Right renal cortex interstitium (tissue), 3 donors: Measurements from ENCODE around the gene SYP. TPM values are rescaled to one million over a fixed set of nuclear protein-coding genes. Genes with fewer than 3 reads are reported as not detected.
A peak's percentile ranks its signal among the peaks of the same experiment; 100 is the strongest.
"Not testable (repeated sequence)": the region's sequence is repeated elsewhere in the genome, so short reads cannot be mapped to it uniquely, and the experiment has no call there.

ENCODE experiments used
- DNase-seq, 3 donors: peaks; one replicate each; pipeline ENCODE4 v3.0.0-alpha.2; 2013; ENCODE audit warnings: low read depth in 3 of 3, low spot score in 2 of 3
- polyA plus RNA-seq, 3 donors: library from polyadenylated mRNA; unstranded; fragments of 120-200 nt; gene quantifications; one replicate each; pipeline ENCODE4 v1.2.1, GENCODE V29; 2013; ENCODE audit not compliant: insufficient read length in 3 of 3

SYP gene
- polyA plus RNA-seq, 3 donors: 1.7 to 2.6 (median 2.5) TPM

GRCh38 chrX:49173544-49173943 lies 26.4 kb downstream of the SYP start:
- not testable (repeated sequence) for DNase-seq

- no peak for DNase-seq
Observed at GRCh38 chrX:49172280-49172780, 27.7 kb downstream of the SYP start.

- DNase-seq: no peak
Observed at GRCh38 chrX:49171752-49172279, 28.2 kb downstream of the SYP start, which contains the start of gene PLP2. Gene PLP2, plus strand, starts transcription at chrX:49171898. Its CDS starts 103 bp downstream, at chrX:49172001.

GRCh38 chrX:49167740-49168108 lies 32.3 kb downstream of the SYP start:
- DNase-seq: no peak

- no peak for DNase-seq
Observed at GRCh38 chrX:49166914-49167739, 32.9 kb downstream of the SYP start.

GRCh38 chrX:49165901-49166881 lies 33.8 kb downstream of the SYP start:
- peak in 1 of 3 donors; percentile 59 for DNase-seq

GRCh38 chrX:49164589-49165360 lies 35.2 kb downstream of the SYP start:
- no peak for DNase-seq

- peak in 1 of 3 donors; percentile 55 for DNase-seq
Observed at GRCh38 chrX:49163555-49164419, 36.2 kb downstream of the SYP start.

GRCh38 chrX:49162620-49163019 lies 37.4 kb downstream of the SYP start, which contains the start of gene MAGIX:
Gene MAGIX, plus strand, starts transcription at chrX:49162758. Its CDS starts 132 bp downstream, at chrX:49162890.
- DNase-seq: no peak

- no peak for DNase-seq
Observed at GRCh38 chrX:49161632-49162031, 38.4 kb downstream of the SYP start.

- no peak for DNase-seq
Observed at GRCh38 chrX:49160908-49161307, 39.1 kb downstream of the SYP start.

GRCh38 chrX:49157194-49157593 lies 42.8 kb downstream of the SYP start:
- DNase-seq: no peak

GRCh38 chrX:49155900-49156837 lies 43.8 kb downstream of the SYP start:
- DNase-seq: peak in 2 of 3 donors; percentile 67 to 77

- DNase-seq: no peak
Observed at GRCh38 chrX:49155243-49155899, 44.6 kb downstream of the SYP start.

- DNase-seq: no peak
Observed at GRCh38 chrX:49153467-49153866, 46.5 kb downstream of the SYP start.

GRCh38 chrX:49149291-49149690 lies 50.7 kb downstream of the SYP start:
- not testable (repeated sequence) for DNase-seq

- DNase-seq: not testable (repeated sequence)
Observed at GRCh38 chrX:49148390-49149100, 51.4 kb downstream of the SYP start.
